Dermis microvascular lymphatic vessel endothelial cell (primary cell): ENCODE results near the gene HOXB5. TPM values are rescaled to one million over a fixed set of nuclear protein-coding genes. Genes with fewer than 3 reads are reported as not detected.

Experiments used
- total RNA-seq: library from RNA; depleted of rRNA; stranded (reverse); fragments of >200 nt; gene quantifications from 2 replicates; pipeline ENCODE4 v1.2.1, GENCODE V29; 2014

Gene HOXB5
- total RNA-seq, 1 donor from 2014 or later: 0.13 TPM

Other genes starting within 250 kb of the HOXB5 start
- under 0.01 TPM in 1 of 2 replicates, not detected in the other for gene SKAP1, start 163.6 kb downstream of the HOXB5 start, total RNA-seq
- gene HOXB1, start 62.8 kb downstream of the HOXB5 start, total RNA-seq: not detected in 2 replicates
- gene HOXB2, start 48.7 kb downstream of the HOXB5 start, total RNA-seq: 0.51 and 0.63 TPM in 2 replicates
- 0.90 and 1.0 TPM in 2 replicates for gene HOXB4, start 15.4 kb downstream of the HOXB5 start, total RNA-seq
- 1.9 and 4.8 TPM in 2 replicates for gene HOXB3, start 3.5 kb downstream of the HOXB5 start, total RNA-seq
- gene HOXB6, start 11.2 kb upstream of the HOXB5 start, total RNA-seq: 3.3 and 3.9 TPM in 2 replicates
- 4.6 and 7.1 TPM in 2 replicates for gene HOXB7, start 17.2 kb upstream of the HOXB5 start, total RNA-seq
- gene HOXB8, start 21.5 kb upstream of the HOXB5 start, total RNA-seq: 0.64 and 0.76 TPM in 2 replicates
- gene HOXB9, start 32.6 kb upstream of the HOXB5 start, total RNA-seq: 0.13 and 0.51 TPM in 2 replicates
- not detected in 2 replicates for gene PRAC1, start 128.7 kb upstream of the HOXB5 start, total RNA-seq
- gene PRAC2, start 129.4 kb upstream of the HOXB5 start, total RNA-seq: not detected in 2 replicates
- not detected in 2 replicates for gene HOXB13, start 135.0 kb upstream of the HOXB5 start, total RNA-seq
- gene TTLL6, start 223.4 kb upstream of the HOXB5 start, total RNA-seq: under 0.01 TPM in 1 of 2 replicates, not detected in the other
- gene CALCOCO2, start 237.3 kb upstream of the HOXB5 start, total RNA-seq: 20.9 and 28.3 TPM in 2 replicates